Retinal pigment epithelial cell (primary cell): ENCODE results near the gene CD200R1L.

ENCODE experiments used
- DNase-seq: peaks from one replicate; pipeline ENCODE4 v3.0.0-alpha.2; 2010; ENCODE audit warnings: low read depth
- H3K4me3 ChIP-seq: 2 replicates; pipeline ENCODE4 v1.5.1; 2011; ENCODE audit warnings: mild to moderate bottlenecking, low read length, control low read depth, moderate library complexity
- TF ChIP-seq, protein P1 (sequence below): conservative IDR thresholded peaks from 2 replicates; pipeline ENCODE4 v1.5.1; 2011; ENCODE audit warnings: low read depth, low read length, control low read depth, inconsistent platforms

The CD200R1L gene

DNA sequence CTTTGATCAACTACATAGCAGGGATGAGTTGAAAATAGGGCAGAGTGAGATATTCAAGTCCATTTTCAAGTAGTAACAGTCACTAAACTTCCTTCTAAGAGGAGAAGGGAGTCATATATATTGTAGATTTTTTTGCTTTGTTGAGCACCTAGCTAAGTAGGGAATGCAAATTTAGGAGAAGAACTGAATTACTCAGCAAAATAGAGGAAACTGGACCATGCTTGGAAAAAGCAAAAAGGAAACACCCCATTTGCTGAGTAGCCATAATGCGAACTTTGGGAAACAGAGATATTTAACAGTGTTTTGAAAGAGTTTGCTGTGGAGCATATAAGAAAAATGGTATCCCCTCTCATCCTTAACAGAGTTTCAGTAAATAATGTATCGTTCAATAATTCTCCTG is 54.9 kb downstream of the CD200R1L start:
- TF ChIP-seq, protein P1, sequence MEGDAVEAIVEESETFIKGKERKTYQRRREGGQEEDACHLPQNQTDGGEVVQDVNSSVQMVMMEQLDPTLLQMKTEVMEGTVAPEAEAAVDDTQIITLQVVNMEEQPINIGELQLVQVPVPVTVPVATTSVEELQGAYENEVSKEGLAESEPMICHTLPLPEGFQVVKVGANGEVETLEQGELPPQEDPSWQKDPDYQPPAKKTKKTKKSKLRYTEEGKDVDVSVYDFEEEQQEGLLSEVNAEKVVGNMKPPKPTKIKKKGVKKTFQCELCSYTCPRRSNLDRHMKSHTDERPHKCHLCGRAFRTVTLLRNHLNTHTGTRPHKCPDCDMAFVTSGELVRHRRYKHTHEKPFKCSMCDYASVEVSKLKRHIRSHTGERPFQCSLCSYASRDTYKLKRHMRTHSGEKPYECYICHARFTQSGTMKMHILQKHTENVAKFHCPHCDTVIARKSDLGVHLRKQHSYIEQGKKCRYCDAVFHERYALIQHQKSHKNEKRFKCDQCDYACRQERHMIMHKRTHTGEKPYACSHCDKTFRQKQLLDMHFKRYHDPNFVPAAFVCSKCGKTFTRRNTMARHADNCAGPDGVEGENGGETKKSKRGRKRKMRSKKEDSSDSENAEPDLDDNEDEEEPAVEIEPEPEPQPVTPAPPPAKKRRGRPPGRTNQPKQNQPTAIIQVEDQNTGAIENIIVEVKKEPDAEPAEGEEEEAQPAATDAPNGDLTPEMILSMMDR = no peak
- no peak overlapping the region for H3K4me3 ChIP-seq
- DNase-seq = no peak

DNA sequence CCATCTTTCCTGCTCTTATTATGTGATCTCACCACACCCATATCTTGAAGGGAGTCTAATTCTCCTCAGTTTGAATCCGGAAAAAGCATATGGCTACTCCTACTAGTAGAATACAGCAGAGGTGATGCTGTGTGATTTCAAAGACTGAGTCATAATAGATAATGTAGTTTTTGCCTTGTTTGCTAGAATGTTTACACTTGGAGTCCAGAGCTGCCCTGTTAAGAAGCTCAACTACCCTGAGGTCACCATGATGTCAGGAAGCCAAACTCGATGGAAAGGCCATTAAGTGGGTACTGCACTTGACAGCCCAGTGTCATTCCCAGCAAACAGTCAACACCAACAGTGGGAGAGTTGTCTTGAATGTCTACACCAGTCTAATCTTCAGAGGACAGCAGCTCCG is 56.9 kb downstream of the CD200R1L start:
- no peak overlapping the region for H3K4me3 ChIP-seq
- no peak for DNase-seq
- TF ChIP-seq, protein P1 = no peak

- no peak for DNase-seq
- H3K4me3 ChIP-seq = no peak overlapping the region
- TF ChIP-seq, protein P1 = no peak
Measured at GRCh38 chr3:112786881-112787579, 59.6 kb downstream of the CD200R1L start.

DNA sequence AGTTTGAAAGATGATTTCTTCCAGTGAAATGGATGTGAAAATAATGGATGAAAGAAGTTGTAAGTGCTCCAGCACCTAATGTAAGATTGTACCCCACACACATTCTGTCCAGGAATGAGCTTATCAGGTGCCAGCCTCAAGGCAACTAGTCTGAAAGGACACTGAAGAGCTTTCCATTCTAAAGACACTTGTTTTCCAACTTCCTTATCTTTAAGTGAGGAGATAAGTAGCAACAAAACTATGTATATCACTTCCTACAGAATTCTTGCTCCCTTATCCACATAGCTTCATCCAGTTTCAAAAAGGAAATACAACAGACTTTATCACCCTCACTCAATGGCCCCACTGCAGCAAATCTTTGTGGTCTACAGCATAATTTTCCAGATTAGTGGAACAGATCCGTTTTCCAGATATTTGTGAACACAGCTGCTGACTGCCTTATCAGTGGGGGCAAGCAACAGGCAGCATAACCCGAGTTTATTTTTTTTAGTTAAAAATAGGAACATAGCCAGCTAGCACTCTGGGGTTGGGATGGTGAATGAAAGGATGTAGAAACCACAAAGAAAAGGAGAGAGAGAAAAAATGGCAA is 60.6 kb downstream of the CD200R1L start:
- no peak overlapping the region for H3K4me3 ChIP-seq
- no peak for DNase-seq
- TF ChIP-seq, protein P1 = no peak

DNA sequence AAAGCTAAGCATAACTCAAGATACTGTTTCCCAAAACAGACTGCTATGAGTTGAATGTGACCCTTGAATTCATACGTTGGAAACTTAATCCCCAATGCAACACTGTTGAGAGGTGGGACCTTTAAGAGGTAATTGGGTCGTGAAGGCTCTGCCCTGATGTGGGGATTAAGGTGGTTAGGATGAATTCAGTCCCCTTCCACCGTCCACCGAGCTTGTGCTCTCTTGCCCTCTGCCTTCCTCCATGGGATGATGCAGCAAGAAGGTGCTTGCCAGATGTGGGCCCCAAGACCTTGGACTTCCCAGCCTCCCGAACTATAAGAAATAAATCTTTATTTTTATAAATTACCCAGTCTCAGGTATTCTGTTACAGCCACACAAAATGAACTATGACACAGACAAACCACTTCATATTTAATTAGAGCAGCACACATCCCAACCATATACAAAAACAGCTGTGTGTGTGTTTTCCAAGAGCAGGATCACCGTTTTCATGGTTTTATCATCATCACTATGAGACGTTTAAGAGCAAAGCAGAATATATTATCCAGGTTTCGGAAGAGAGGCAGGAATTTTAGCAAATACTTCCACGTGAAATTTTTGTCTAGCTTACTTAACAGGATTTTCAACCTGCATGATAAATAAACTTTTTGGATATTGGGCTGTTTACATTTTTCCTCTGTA is 61.2 kb downstream of the CD200R1L start:
- no peak overlapping the region for H3K4me3 ChIP-seq
- TF ChIP-seq, protein P1 = no peak
- DNase-seq = no peak

GRCh38 chr3:112782491-112782890 is 64.2 kb downstream of the CD200R1L start:
- TF ChIP-seq, protein P1 = no peak
- H3K4me3 ChIP-seq = no peak overlapping the region
- no peak for DNase-seq
